Esophagus squamous epithelium (tissue), 4 donors: Measurements from ENCODE around the gene ANKS1A.

Experiments
- POLR2A ChIP-seq, 4 donors: fragments of 450-650 bp; IDR thresholded peaks; one replicate each; pipeline ENCODE4 v1.6.1; 2017; ENCODE audit warnings: antibody characterized with exemption in 4 of 4, mild to moderate bottlenecking in 4 of 4, moderate library complexity in 3 of 4
- TF ChIP-seq, protein P1 (sequence below), 6 experiments: fragments of 450-650 bp in 4 of 6; fragments of 200-600 bp in 2 of 6; sonication (generic) in 2 of 6; IDR thresholded peaks; one replicate each; pipeline ENCODE4 v1.5.1; 2016 to 2019; ENCODE audit warnings: antibody characterized with exemption in 6 of 6, mild to moderate bottlenecking in 4 of 6, moderate library complexity in 4 of 6

DNA sequence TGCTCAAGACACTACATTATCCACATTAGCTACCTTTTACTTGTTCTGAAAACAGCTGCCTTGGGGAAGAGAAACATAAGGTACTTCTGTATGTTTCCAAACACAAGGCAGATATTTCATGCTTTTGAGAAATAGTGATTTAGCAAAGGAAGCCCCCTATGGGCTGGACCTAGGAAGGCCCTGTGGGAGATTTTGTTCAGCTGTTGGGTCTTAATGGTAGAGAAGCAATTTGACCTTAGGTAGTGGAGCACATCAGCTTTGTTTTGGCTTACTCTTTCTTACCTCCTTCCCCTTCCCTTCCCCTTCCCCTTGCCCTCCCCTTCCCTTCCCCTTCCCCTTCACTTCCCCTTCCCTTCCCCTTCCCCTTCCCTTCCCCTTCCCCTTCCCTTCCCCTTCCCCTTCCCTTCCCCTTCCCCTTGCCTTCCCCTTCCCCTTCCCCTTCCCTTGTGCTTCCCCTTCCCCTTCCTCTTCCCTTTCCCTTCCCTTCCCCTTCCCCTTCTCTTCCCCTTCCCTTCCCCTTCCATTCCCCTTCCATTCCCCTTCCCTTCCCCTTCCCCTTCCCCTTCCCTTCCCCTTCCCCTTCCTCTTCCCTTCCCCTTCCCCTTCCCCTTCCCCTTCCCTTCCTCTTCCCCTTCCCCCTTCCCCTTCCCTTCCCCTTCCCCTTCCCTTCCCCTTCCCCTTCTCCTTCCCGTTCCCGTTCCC lies 84.6 kb downstream of the ANKS1A start:
- TF ChIP-seq, protein P1, sequence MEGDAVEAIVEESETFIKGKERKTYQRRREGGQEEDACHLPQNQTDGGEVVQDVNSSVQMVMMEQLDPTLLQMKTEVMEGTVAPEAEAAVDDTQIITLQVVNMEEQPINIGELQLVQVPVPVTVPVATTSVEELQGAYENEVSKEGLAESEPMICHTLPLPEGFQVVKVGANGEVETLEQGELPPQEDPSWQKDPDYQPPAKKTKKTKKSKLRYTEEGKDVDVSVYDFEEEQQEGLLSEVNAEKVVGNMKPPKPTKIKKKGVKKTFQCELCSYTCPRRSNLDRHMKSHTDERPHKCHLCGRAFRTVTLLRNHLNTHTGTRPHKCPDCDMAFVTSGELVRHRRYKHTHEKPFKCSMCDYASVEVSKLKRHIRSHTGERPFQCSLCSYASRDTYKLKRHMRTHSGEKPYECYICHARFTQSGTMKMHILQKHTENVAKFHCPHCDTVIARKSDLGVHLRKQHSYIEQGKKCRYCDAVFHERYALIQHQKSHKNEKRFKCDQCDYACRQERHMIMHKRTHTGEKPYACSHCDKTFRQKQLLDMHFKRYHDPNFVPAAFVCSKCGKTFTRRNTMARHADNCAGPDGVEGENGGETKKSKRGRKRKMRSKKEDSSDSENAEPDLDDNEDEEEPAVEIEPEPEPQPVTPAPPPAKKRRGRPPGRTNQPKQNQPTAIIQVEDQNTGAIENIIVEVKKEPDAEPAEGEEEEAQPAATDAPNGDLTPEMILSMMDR (IDR thresholded peaks at IDR 0.05): no peak
- TF ChIP-seq POLR2A (IDR thresholded peaks at IDR 0.05): no peak
